H1 (cell line): ENCODE data around the gene PAWR. TPM values are rescaled to one million over a fixed set of nuclear protein-coding genes. Genes with fewer than 3 reads are reported as not detected.

Source experiments
- CTCF ChIA-PET: fragments of 300-600 bp; sonication (Branson Sonifier 250); formaldehyde crosslinking; loops from one replicate; lab custom pipeline; 2021; ENCODE audit not compliant: partially characterized antibody; lab: Charles Lee
- POLR2A ChIA-PET: fragments of 300-600 bp; sonication (Branson Sonifier 250); formaldehyde crosslinking; loops from one replicate; lab custom pipeline; 2021; ENCODE audit warnings: inconsistent platforms; ENCODE audit not compliant: partially characterized antibody; lab: Charles Lee
- DNase-seq, 2 experiments: peaks; one replicate each; pipeline versions ENCODE4 v3.0.0 to v3.0.0-alpha.2; 2010 to 2022; ENCODE audit warnings: low spot score in 2 of 2, low read depth in 1 of 2, mixed read lengths in 1 of 2
- FAIRE-seq: peaks from 2 replicates; lab custom pipeline; 2011; peaks lifted over from hg19 to GRCh38; lab: Jason Lieb, UNC
- H2AFZ ChIP-seq: 2 replicates; pipeline ENCODE4 v1.8.1; 2012; ENCODE audit warnings: low read length, inconsistent platforms
- H2AK5ac ChIP-seq: 2 replicates; pipeline ENCODE4 v1.6.1; 2013; ENCODE audit warnings: low read depth, low read length
- H2BK120ac ChIP-seq: replicated peaks from 2 replicates; pipeline ENCODE3; 2013; ENCODE audit warnings: low read depth, low read length, inconsistent platforms
- H2BK12ac ChIP-seq: 2 replicates; pipeline ENCODE4 v1.6.1; 2013; ENCODE audit warnings: low read depth, low read length
- H2BK15ac ChIP-seq: 2 replicates; pipeline ENCODE4 v1.6.1; 2013; ENCODE audit warnings: low read length
- H2BK20ac ChIP-seq: 2 replicates; pipeline ENCODE4 v1.6.1; 2013; ENCODE audit warnings: low read length
- H2BK5ac ChIP-seq: 2 replicates; pipeline ENCODE4 v1.6.1; 2013; ENCODE audit warnings: low read depth, low read length
- H3K14ac ChIP-seq: 2 replicates; pipeline ENCODE4 v1.6.1; 2013; ENCODE audit warnings: inconsistent platforms; ENCODE audit not compliant: insufficient read length
- H3K18ac ChIP-seq: 2 replicates; pipeline ENCODE4 v1.6.1; 2013; ENCODE audit warnings: low read length; ENCODE audit errors: extremely low read depth
- H3K23ac ChIP-seq: 2 replicates; pipeline ENCODE4 v1.6.1; 2013; ENCODE audit warnings: inconsistent platforms; ENCODE audit not compliant: insufficient read length
- H3K23me2 ChIP-seq: 2 replicates; pipeline ENCODE4 v1.6.1; 2013; ENCODE audit warnings: low read depth, low read length
- H3K27ac ChIP-seq: 2 replicates; pipeline ENCODE4 v1.6.1; 2011; ENCODE audit warnings: low read depth, low read length, inconsistent platforms
- H3K27me3 ChIP-seq, 4 experiments: replicated peaks in 1 of 4; 1 replicate in 1 of 4; 2 replicates in 3 of 4; pipeline versions ENCODE4 v1.6.1 to v1.8.1; 2011 to 2013; ENCODE audit warnings: low read length in 3 of 4, mild to moderate bottlenecking in 3 of 4, inconsistent platforms in 2 of 4, mixed read lengths in 2 of 4, moderate library complexity in 1 of 4; ENCODE audit not compliant: control insufficient read depth in 3 of 4, insufficient read depth in 3 of 4; ENCODE audit errors: extremely low read depth in 1 of 4
- H3K36me3 ChIP-seq, 4 experiments: 2 replicates each; pipeline versions ENCODE4 v1.6.1 to v1.8.1; 2011 to 2013; ENCODE audit warnings: mild to moderate bottlenecking in 4 of 4, low read length in 3 of 4, moderate library complexity in 2 of 4, control low read depth in 1 of 4, inconsistent platforms in 1 of 4; ENCODE audit not compliant: insufficient read depth in 4 of 4, control insufficient read depth in 2 of 4
- H3K4ac ChIP-seq: replicated peaks from 2 replicates; pipeline ENCODE3; 2013; ENCODE audit warnings: low read length, low read depth, mixed read lengths, inconsistent platforms; ENCODE audit not compliant: insufficient read length
- H3K4me1 ChIP-seq, 4 experiments: replicated peaks in 1 of 4; 1 replicate in 1 of 4; 2 replicates in 3 of 4; pipeline versions ENCODE4 v1.6.1 to v1.8.1; 2011 to 2013; ENCODE audit warnings: low read length in 3 of 4, inconsistent platforms in 2 of 4, mixed read lengths in 1 of 4; ENCODE audit not compliant: insufficient read depth in 4 of 4, control insufficient read depth in 3 of 4
- H3K4me2 ChIP-seq, 2 experiments: 2 replicates each; pipeline versions ENCODE4 v1.6.1 to v1.8.1; 2011 to 2013; ENCODE audit warnings: low read depth in 2 of 2, low read length in 2 of 2, control low read depth in 1 of 2, inconsistent platforms in 1 of 2, mild to moderate bottlenecking in 1 of 2; ENCODE audit not compliant: insufficient read depth in 1 of 2
- H3K4me3 ChIP-seq, 4 experiments: fragments of 200-600, 300-600 bp in 1 of 4; sonication (generic), shearing (Covaris generic), sonication (Bioruptor Twin) in 1 of 4; 2 replicates each; pipeline versions ENCODE4 v1.5.1 to v1.8.1; 2011 to 2016; ENCODE audit warnings: low read length in 4 of 4, low read depth in 3 of 4, control low read depth in 2 of 4, inconsistent platforms in 2 of 4, mild to moderate bottlenecking in 2 of 4, mixed read lengths in 1 of 4, moderate library complexity in 1 of 4; ENCODE audit not compliant: insufficient read depth in 2 of 4; ENCODE audit errors: extremely low read depth in 1 of 4
- H3K56ac ChIP-seq: replicated peaks from 2 replicates; pipeline ENCODE3; 2013; ENCODE audit warnings: low read depth, mild to moderate bottlenecking, mixed read lengths, low read length, inconsistent platforms; ENCODE audit not compliant: insufficient read length
- H3K79me1 ChIP-seq: 2 replicates; pipeline ENCODE4 v1.6.1; 2013; ENCODE audit warnings: low read depth, low read length, control low read depth
- H3K79me2 ChIP-seq, 2 experiments: 2 replicates each; pipeline versions ENCODE4 v1.6.1 to v1.8.1; 2012 to 2013; ENCODE audit warnings: low read length in 2 of 2, mild to moderate bottlenecking in 2 of 2, inconsistent platforms in 1 of 2; ENCODE audit not compliant: insufficient read depth in 2 of 2, control insufficient read depth in 1 of 2
- H3K9ac ChIP-seq, 4 experiments: replicated peaks in 1 of 4; 1 replicate in 1 of 4; 2 replicates in 3 of 4; pipeline versions ENCODE4 v1.6.1 to v1.8.1; 2011 to 2013; ENCODE audit warnings: low read depth in 3 of 4, low read length in 3 of 4, control low read depth in 2 of 4, mild to moderate bottlenecking in 2 of 4, moderate library complexity in 2 of 4, inconsistent platforms in 1 of 4; ENCODE audit errors: extremely low read depth in 1 of 4
- H3K9me3 ChIP-seq, 2 experiments: 2 replicates each; pipeline versions ENCODE4 v1.6.1 to v1.8.1; 2012 to 2013; ENCODE audit warnings: mild to moderate bottlenecking in 2 of 2, moderate library complexity in 2 of 2, control low read depth in 1 of 2, inconsistent platforms in 1 of 2, low read depth in 1 of 2, low read length in 1 of 2, mixed read lengths in 1 of 2; ENCODE audit not compliant: insufficient read depth in 2 of 2
- H4K20me1 ChIP-seq, 2 experiments: replicated peaks in 1 of 2; 2 replicates each; pipeline versions ENCODE3 to v1.8.1; 2011 to 2013; ENCODE audit warnings: inconsistent platforms in 2 of 2, low read length in 2 of 2, mild to moderate bottlenecking in 1 of 2; ENCODE audit not compliant: insufficient read depth in 2 of 2, control insufficient read depth in 1 of 2
- H4K5ac ChIP-seq: 2 replicates; pipeline ENCODE4 v1.6.1; 2013; ENCODE audit warnings: low read length, low read depth, mixed read lengths, inconsistent platforms; ENCODE audit not compliant: insufficient read length
- H4K8ac ChIP-seq: 2 replicates; pipeline ENCODE4 v1.8.0; 2013; ENCODE audit warnings: mild to moderate bottlenecking, moderate library complexity, low read length, inconsistent platforms; ENCODE audit not compliant: insufficient read depth; ENCODE audit errors: extremely low read depth
- H4K91ac ChIP-seq: replicated peaks from 2 replicates; pipeline ENCODE3; 2013; ENCODE audit warnings: low read length, mixed read lengths, inconsistent platforms; ENCODE audit not compliant: insufficient read length
- BCL11A ChIP-seq, 2 experiments: IDR thresholded peaks; one replicate each; pipeline ENCODE4 v1.6.1; 2011; ENCODE audit warnings: low read depth in 2 of 2, low read length in 2 of 2, mild to moderate bottlenecking in 2 of 2
- EGR1 ChIP-seq: IDR thresholded peaks from 2 replicates; pipeline ENCODE4 v1.6.1; 2011; ENCODE audit warnings: low read depth, low read length, borderline replicate concordance
- HDAC2 ChIP-seq, 2 experiments: fragments of 300-600 bp in 1 of 2; sonication (generic) in 1 of 2; IDR thresholded peaks; 2 replicates each; pipeline ENCODE4 v1.6.1; 2011 to 2012; ENCODE audit warnings: low read depth in 2 of 2, low read length in 2 of 2, mild to moderate bottlenecking in 2 of 2, moderate library complexity in 2 of 2, borderline replicate concordance in 1 of 2, inconsistent platforms in 1 of 2
- NANOG ChIP-seq: IDR thresholded peaks from 2 replicates; pipeline ENCODE4 v1.6.1; 2011; ENCODE audit warnings: low read length, low read depth, mild to moderate bottlenecking, inconsistent platforms; ENCODE audit not compliant: insufficient read depth, poor library complexity, severe bottlenecking
- RAD21 ChIP-seq, 2 experiments: IDR thresholded peaks in 1 of 2; conservative IDR thresholded peaks in 1 of 2; 2 replicates each; pipeline ENCODE4 v1.6.1; 2011; ENCODE audit warnings: low read depth in 2 of 2, low read length in 2 of 2, improper control_type of control experiment in 1 of 2, inconsistent platforms in 1 of 2, mild to moderate bottlenecking in 1 of 2, moderate library complexity in 1 of 2
- RNF2 ChIP-seq: fragments of 200-900, 300-1000 bp; sonication (generic); IDR thresholded peaks from 2 replicates; pipeline ENCODE4 v1.7.1; 2016; ENCODE audit warnings: borderline replicate concordance, low read depth, mild to moderate bottlenecking, antibody characterized with exemption, low read length; ENCODE audit not compliant: poor library complexity, severe bottlenecking; ENCODE audit errors: missing control alignments
- RXRA ChIP-seq: IDR thresholded peaks from 2 replicates; pipeline ENCODE4 v1.6.1; 2011; ENCODE audit warnings: low read depth, mild to moderate bottlenecking, low read length, moderate library complexity; ENCODE audit not compliant: insufficient read depth
- SP1 ChIP-seq: IDR thresholded peaks from 2 replicates; pipeline ENCODE4 v1.6.1; 2011; ENCODE audit warnings: low read depth, low read length
- TBP ChIP-seq: IDR thresholded peaks from 2 replicates; pipeline ENCODE4 v1.6.1; 2011; ENCODE audit warnings: low read depth, low read length, improper control_type of control experiment
- WGBS, 2 experiments: shearing (Covaris generic) in 1 of 2; methylation state at CpG; one replicate each; pipeline versions ENCODE4 v1.1.6 to v1.1.7; 2013 to 2015; ENCODE audit warnings: low lambda C conversion rate in 2 of 2, mixed read lengths in 2 of 2, inconsistent platforms in 1 of 2, low coverage in 1 of 2, missing lambda C conversion rate in 1 of 2; ENCODE audit not compliant: insufficient replicate concordance in 2 of 2, insufficient coverage in 1 of 2, insufficient read length in 1 of 2; ENCODE audit errors: extremely low coverage in 1 of 2, missing lambda C conversion rate in 1 of 2; 5-methylcytosine and 5-hydroxymethylcytosine counted together
- polyA plus RNA-seq, 7 experiments: library from polyadenylated mRNA; depleted of rRNA in 3 of 7; stranded (reverse) in 5 of 7; unstranded in 2 of 7; fragments of >200 nt in 5 of 7; fragments of 200-250 nt in 2 of 7; gene quantifications; 1 replicate in 5 of 7; 2 replicates in 1 of 7; 4 replicates in 1 of 7; pipeline versions ENCODE4 v1.2.1 to v1.2.3, GENCODE V29; 2011 to 2013; ENCODE audit warnings: missing spikeins in 2 of 7, mixed read lengths in 2 of 7
- total RNA-seq: library from RNA; stranded (reverse); fragmentation: NEBNext Ultra II Directional; extraction: Animal tissue kit (Norgen Biotek cat#: 25700); gene quantifications from 2 replicates; pipeline ENCODE4 v1.2.1, GENCODE V29; 2021

The PAWR gene
- total and polyA plus RNA-seq, 2 of the 8 experiments (the other 6 are each of a cell fraction or from before 2014, with no cell fraction given) = 28.3 to 327 TPM

- H2AK5ac ChIP-seq = peak overlapping the region; percentile 92; the same call in 1 of the 2 replicates
- H3K9me3 ChIP-seq = no peaks in the 10 kb centered on the region
- peak overlapping the region; percentile 93 for H2BK120ac ChIP-seq
- peak; percentile 77 for FAIRE-seq
- no peaks in the 10 kb centered on the region for H3K27me3 ChIP-seq
- ChIA-PET CTCF (interaction anchor here (0.7 to 2.1 kb wide), 19 partner anchors 8 to 235 kb away, joined by 3 to 14 read pairs (median 4); partner anchors contain the start of gene PAWR), POLR2A (interaction anchor here (0.8 to 2.3 kb wide), 20 partner anchors 8 to 238 kb away, joined by 3 to 11 read pairs (median 4); partner anchors contain the start of gene PAWR)
- H2AFZ ChIP-seq = no peak overlapping the region
- peak overlapping the region; percentile 99 for H3K27ac ChIP-seq
- H2BK12ac ChIP-seq = peak overlapping the region; percentile 91; the same call in 1 of the 2 replicates
- H3K9ac ChIP-seq = peak overlapping the region in 3 of 4 experiments; percentile 65 to 86 (median 71); a peak in 6 of 7 replicates
- no peaks in the 10 kb centered on the region for H4K20me1 ChIP-seq
- DNase-seq = peak; percentile 68 to 86
- H3K4ac ChIP-seq = no peak overlapping the region
- 8% methylated on average over 5 of the region's 5 CpGs; no CpG with 5 or more reads in 1 of the 2 experiments for WGBS, 2 experiments
- H3K4me3 ChIP-seq = peak overlapping the region in 1 of 4 experiments; percentile 42; a peak in 2 of 8 replicates
- peak overlapping the region; percentile 97; the same call in 1 of the 2 replicates for H2BK20ac ChIP-seq
- peak overlapping the region; percentile 98 for H2BK5ac ChIP-seq
- peak overlapping the region; percentile 92 for H4K91ac ChIP-seq
- no peak overlapping the region for H2BK15ac ChIP-seq
- H3K23me2 ChIP-seq = no peaks in the 10 kb centered on the region; the same call in 1 of the 2 replicates
- no peak overlapping the region for H3K56ac ChIP-seq
- H3K79me2 ChIP-seq = no peaks in the 10 kb centered on the region; a peak in 1 of 4 replicates
- peak overlapping the region; percentile 66; the same call in 1 of the 2 replicates for H3K18ac ChIP-seq
- H3K23ac ChIP-seq = no peak overlapping the region
- peaks cover 13 to 21% (median 16%) of the 10 kb centered on the region in 4 experiments; a peak in 4 of 7 replicates for H3K4me1 ChIP-seq
- H4K8ac ChIP-seq = no peak overlapping the region
- H3K14ac ChIP-seq = no peak overlapping the region
- H4K5ac ChIP-seq = peak overlapping the region; percentile 18
- H3K79me1 ChIP-seq = no peaks in the 10 kb centered on the region
- H3K4me2 ChIP-seq = peak overlapping the region; percentile 32 to 67
- peaks cover 0 to under 1% (median 0%) of the 10 kb centered on the region in 4 experiments; a peak in 2 of 8 replicates for H3K36me3 ChIP-seq
- TF ChIP-seq SP1 (peak; percentile 92), HDAC2 (IDR thresholded peaks at IDR 0.05; ENCODE audit: borderline replicate concordance in 1 of 2, low read depth in 2 of 2, low read length in 2 of 2) (peak in 1 of 2 experiments; percentile 99; a peak in 2 of 4 replicates), BCL11A (IDR thresholded peaks at IDR 0.05; ENCODE audit: low read depth in 2 of 2, low read length in 2 of 2) (peak in 1 of 2 experiments; percentile 96), EGR1 (peak; percentile 63; the same call in 1 of the 2 replicates), RXRA (0 out of 2 replicates have a peak, but pooled peaks have one; percentile 16), NANOG (peak; percentile 77), RAD21 (IDR thresholded peaks at IDR 0.05 in 1 of 2, conservative IDR thresholded peaks at IDR 0.05 in 1 of 2; ENCODE audit: low read depth in 2 of 2, low read length in 2 of 2) (peak; percentile 17 to 26; a peak in 2 of 4 replicates), RNF2 (no peak), TBP (peak; percentile 59)
Observed at GRCh38 chr12:79547044-79547734, 143.6 kb downstream of the PAWR start.
